ENCODE data around the gene ZFC3H1. TPM values are rescaled to one million over a fixed set of nuclear protein-coding genes. Genes with fewer than 3 reads are reported as not detected.
"Not testable (repeated sequence)": the region's sequence is repeated elsewhere in the genome, so short reads cannot be mapped to it uniquely, and the experiment has no call there.

Gene ZFC3H1
- polyA plus RNA-seq, 1 donor (not counting 4 experiments of a cell fraction or from before 2014, with no cell fraction given), result 56.3 TPM

DNA sequence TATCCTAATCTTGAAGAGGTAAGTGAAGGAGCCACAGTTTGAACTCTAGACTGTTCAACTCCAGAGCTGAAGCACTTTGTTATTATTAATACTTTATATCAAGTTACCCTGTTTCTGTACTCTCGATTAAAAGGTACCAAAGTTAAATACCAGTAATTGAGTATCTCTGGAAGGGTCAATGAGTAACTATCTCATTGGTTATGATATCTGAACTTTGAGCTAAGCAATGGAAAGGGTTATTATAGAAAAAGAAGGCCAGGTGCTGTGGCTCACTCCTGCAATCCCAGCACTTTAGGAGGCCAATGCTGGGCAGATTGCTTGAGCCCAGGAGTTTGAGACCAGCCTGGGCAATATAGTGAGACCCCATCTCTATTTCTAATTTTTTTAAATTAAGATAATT lies 32.1 kb upstream of the ZFC3H1 start:
- dilution Hi-C loops (cut with MboI; ENCODE audit: extremely low pct_ligation_motif_present, low sequenced_read_pairs), result no loop called here
- TF ChIP-seq, protein P1, sequence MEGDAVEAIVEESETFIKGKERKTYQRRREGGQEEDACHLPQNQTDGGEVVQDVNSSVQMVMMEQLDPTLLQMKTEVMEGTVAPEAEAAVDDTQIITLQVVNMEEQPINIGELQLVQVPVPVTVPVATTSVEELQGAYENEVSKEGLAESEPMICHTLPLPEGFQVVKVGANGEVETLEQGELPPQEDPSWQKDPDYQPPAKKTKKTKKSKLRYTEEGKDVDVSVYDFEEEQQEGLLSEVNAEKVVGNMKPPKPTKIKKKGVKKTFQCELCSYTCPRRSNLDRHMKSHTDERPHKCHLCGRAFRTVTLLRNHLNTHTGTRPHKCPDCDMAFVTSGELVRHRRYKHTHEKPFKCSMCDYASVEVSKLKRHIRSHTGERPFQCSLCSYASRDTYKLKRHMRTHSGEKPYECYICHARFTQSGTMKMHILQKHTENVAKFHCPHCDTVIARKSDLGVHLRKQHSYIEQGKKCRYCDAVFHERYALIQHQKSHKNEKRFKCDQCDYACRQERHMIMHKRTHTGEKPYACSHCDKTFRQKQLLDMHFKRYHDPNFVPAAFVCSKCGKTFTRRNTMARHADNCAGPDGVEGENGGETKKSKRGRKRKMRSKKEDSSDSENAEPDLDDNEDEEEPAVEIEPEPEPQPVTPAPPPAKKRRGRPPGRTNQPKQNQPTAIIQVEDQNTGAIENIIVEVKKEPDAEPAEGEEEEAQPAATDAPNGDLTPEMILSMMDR (optimal IDR thresholded peaks at IDR 0.05 in 1 of 3, IDR thresholded peaks at IDR 0.05 in 1 of 3, conservative IDR thresholded peaks at IDR 0.05 in 1 of 3; ENCODE audit: extremely low read depth in 1 of 3, insufficient read depth in 2 of 3, low read length in 3 of 3), result no peak
- no peak for TF ChIP-seq EZH2 (IDR thresholded peaks at IDR 0.05; ENCODE audit: low read length)
- H3K4me3 ChIP-seq (ENCODE audit: control insufficient read depth in 2 of 3, extremely low read depth in 1 of 3, insufficient read depth in 2 of 3, low read depth in 1 of 3, low read length in 3 of 3), result no peak overlapping the region

DNA sequence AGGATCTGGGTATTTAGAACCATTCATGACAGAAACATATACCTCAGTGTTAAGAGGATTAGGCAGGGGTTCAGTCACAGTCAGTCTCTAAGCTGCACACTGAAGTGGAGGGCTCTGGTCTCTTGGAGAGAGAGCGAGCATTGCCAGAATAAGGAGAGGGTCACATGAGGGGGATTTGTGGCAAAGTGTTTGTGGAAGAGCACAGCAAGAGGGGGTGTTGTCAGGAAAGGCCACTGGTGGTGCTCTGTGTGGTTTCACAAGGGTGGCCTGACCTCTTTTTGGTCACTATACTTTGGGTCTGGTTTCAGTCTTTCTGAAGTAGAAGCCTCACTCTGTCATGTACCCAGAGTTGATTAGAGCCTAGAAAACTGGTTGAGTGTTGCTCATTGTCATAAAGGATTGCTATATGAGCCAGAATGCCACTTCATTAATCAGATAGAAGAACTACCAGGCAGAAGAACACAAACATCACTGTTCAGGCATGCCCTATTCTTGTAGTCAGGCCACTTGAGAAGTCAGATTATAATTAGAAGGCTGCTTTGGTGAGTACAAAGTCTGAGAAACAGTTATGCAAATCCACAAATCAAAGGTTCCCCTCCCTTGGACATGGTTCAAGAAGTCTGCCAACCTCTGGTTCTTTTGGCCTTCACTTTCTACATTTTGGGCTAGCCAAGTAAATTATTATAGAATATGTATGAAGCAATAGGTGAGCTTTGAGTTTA lies 30.6 kb upstream of the ZFC3H1 start:
- FAIRE-seq, result peak; percentile 81
- H3K27ac ChIP-seq (ENCODE audit: control insufficient read depth, insufficient read depth, low read length), result peak overlapping the region; percentile 25

More for the DNA sequence above, 32.1 kb upstream of the ZFC3H1 start:
- Histone ChIP-seq H3K36me3 (ENCODE audit: control insufficient read depth in 2 of 2, extremely low read depth in 1 of 2, insufficient read depth in 2 of 2, low read length in 2 of 2) (peaks cover 0 to 4% of the 10 kb centered on the region in 2 experiments), H3K27me3 (ENCODE audit: control insufficient read depth, extremely low read depth, insufficient read depth, low read length) (no peaks in the 10 kb centered on the region), H3K9me3 (ENCODE audit: control insufficient read depth, low read depth, low read length) (no peaks in the 10 kb centered on the region), H3K9me1 (ENCODE audit: control insufficient read depth, extremely low read depth, insufficient read depth, low read length) (no peaks in the 10 kb centered on the region), H4K20me1 (ENCODE audit: control insufficient read depth, extremely low read depth, insufficient read depth, low read length) (no peaks in the 10 kb centered on the region), H3K79me2 (ENCODE audit: control insufficient read depth, insufficient read depth, low read length) (no peaks in the 10 kb centered on the region), H3K4me2 (ENCODE audit: control insufficient read depth, extremely low read depth, insufficient read depth, low read depth, low read length) (no peak overlapping the region), H3K4me1 (ENCODE audit: control insufficient read depth, extremely low read depth, insufficient read depth, low read length) (peaks cover 15% of the 10 kb centered on the region), H3K9ac (ENCODE audit: control insufficient read depth, extremely low read depth, insufficient read depth, low read length) (no peak overlapping the region), H3K27ac (ENCODE audit: control insufficient read depth, insufficient read depth, low read length) (no peak overlapping the region), H2AFZ (ENCODE audit: control insufficient read depth, low read length) (no peak overlapping the region)
- DNase-seq (ENCODE audit: low read depth, low spot score) (no peak), FAIRE-seq (no peak)

DNA sequence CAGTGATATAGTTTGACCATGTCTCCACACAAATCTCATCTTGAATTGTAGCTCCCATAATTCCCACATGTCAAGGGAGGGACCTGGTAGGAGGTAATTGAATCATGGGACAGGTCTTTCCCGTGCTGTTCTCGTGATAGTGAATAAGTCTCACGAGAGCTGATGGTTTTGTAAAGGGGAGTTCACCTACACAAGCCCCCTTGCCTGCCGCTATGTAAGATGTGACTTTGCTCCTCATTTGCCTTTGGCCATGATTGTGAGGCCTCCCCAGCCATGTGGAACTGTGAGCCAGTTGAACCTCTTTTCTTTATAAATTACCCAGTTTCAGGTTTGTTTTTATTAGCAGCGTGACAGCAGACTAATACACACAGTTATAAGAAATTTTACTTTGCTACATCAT lies 30.0 kb upstream of the ZFC3H1 start:
- H3K9ac ChIP-seq (ENCODE audit: control insufficient read depth, extremely low read depth, insufficient read depth, low read length); H3K79me2 ChIP-seq (ENCODE audit: control insufficient read depth, insufficient read depth, low read length); H3K27ac ChIP-seq (ENCODE audit: control insufficient read depth, insufficient read depth, low read length); H3K9me1 ChIP-seq (ENCODE audit: control insufficient read depth, extremely low read depth, insufficient read depth, low read length); FAIRE-seq; H4K20me1 ChIP-seq (ENCODE audit: control insufficient read depth, extremely low read depth, insufficient read depth, low read length); dilution Hi-C loops (cut with MboI; ENCODE audit: extremely low pct_ligation_motif_present, low sequenced_read_pairs); H3K4me2 ChIP-seq (ENCODE audit: control insufficient read depth, extremely low read depth, insufficient read depth, low read depth, low read length); H3K36me3 ChIP-seq (ENCODE audit: control insufficient read depth in 2 of 2, extremely low read depth in 1 of 2, insufficient read depth in 2 of 2, low read length in 2 of 2); H2AFZ ChIP-seq (ENCODE audit: control insufficient read depth, low read length); H3K4me3 ChIP-seq (ENCODE audit: control insufficient read depth in 2 of 3, extremely low read depth in 1 of 3, insufficient read depth in 2 of 3, low read depth in 1 of 3, low read length in 3 of 3); DNase-seq (ENCODE audit: low read depth, low spot score); H3K9me3 ChIP-seq (ENCODE audit: control insufficient read depth, low read depth, low read length); H3K27me3 ChIP-seq (ENCODE audit: control insufficient read depth, extremely low read depth, insufficient read depth, low read length): not testable (repeated sequence)
- peaks cover 26% of the 10 kb centered on the region for H3K4me1 ChIP-seq (ENCODE audit: control insufficient read depth, extremely low read depth, insufficient read depth, low read length)

More for the DNA sequence above, 30.6 kb upstream of the ZFC3H1 start:
- no peaks in the 10 kb centered on the region for H4K20me1 ChIP-seq (ENCODE audit: control insufficient read depth, extremely low read depth, insufficient read depth, low read length)
- H3K79me2 ChIP-seq (ENCODE audit: control insufficient read depth, insufficient read depth, low read length), result no peaks in the 10 kb centered on the region
- no peaks in the 10 kb centered on the region for H3K9me3 ChIP-seq (ENCODE audit: control insufficient read depth, low read depth, low read length)
- H3K4me1 ChIP-seq (ENCODE audit: control insufficient read depth, extremely low read depth, insufficient read depth, low read length), result peaks cover 20% of the 10 kb centered on the region
- H3K9ac ChIP-seq (ENCODE audit: control insufficient read depth, extremely low read depth, insufficient read depth, low read length), result no peak overlapping the region
- no peaks in the 10 kb centered on the region for H3K9me1 ChIP-seq (ENCODE audit: control insufficient read depth, extremely low read depth, insufficient read depth, low read length)
- H3K36me3 ChIP-seq (ENCODE audit: control insufficient read depth in 2 of 2, extremely low read depth in 1 of 2, insufficient read depth in 2 of 2, low read length in 2 of 2), result peaks cover 0 to 3% of the 10 kb centered on the region in 2 experiments
- no peak overlapping the region for H2AFZ ChIP-seq (ENCODE audit: control insufficient read depth, low read length)
- H3K4me2 ChIP-seq (ENCODE audit: control insufficient read depth, extremely low read depth, insufficient read depth, low read depth, low read length), result peak overlapping the region; percentile 45
- DNase-seq (ENCODE audit: low read depth, low spot score), result no peak
- no peak for TF ChIP-seq EZH2 (IDR thresholded peaks at IDR 0.05; ENCODE audit: low read length)
- TF ChIP-seq, protein P1 (optimal IDR thresholded peaks at IDR 0.05 in 1 of 3, IDR thresholded peaks at IDR 0.05 in 1 of 3, conservative IDR thresholded peaks at IDR 0.05 in 1 of 3; ENCODE audit: extremely low read depth in 1 of 3, insufficient read depth in 2 of 3, low read length in 3 of 3), result no peak
- dilution Hi-C loops (cut with MboI; ENCODE audit: extremely low pct_ligation_motif_present, low sequenced_read_pairs), result no loop called here
- no peaks in the 10 kb centered on the region for H3K27me3 ChIP-seq (ENCODE audit: control insufficient read depth, extremely low read depth, insufficient read depth, low read length)
- H3K4me3 ChIP-seq (ENCODE audit: control insufficient read depth in 2 of 3, extremely low read depth in 1 of 3, insufficient read depth in 2 of 3, low read depth in 1 of 3, low read length in 3 of 3), result no peak overlapping the region

Measured in keratinocyte (primary cell).